ENCODE measurements around the gene CDC34.

- no peak for TF ChIP-seq EZH2phosphoT487 (IDR thresholded peaks at IDR 0.05; ENCODE audit: low read depth)
- no peak for TF ChIP-seq CTCF (IDR thresholded peaks at IDR 0.05; ENCODE audit: low read depth, low read length)
These were observed 9.5 kb downstream of the CDC34 start for GRCh38 chr19:540867-541637.

All from OCI-LY3 (cell line).